ENCODE data around the gene ARL8A.

Gene ARL8A

GRCh38 chr1:202107321-202107761 is 37.2 kb downstream of the ARL8A start:
- H3K27me3 Mint-ChIP-seq = no peaks in the 10 kb centered on the region
- no peaks in the 10 kb centered on the region for H3K4me1 Mint-ChIP-seq (ENCODE audit: low read depth)
- no peak overlapping the region for H3K4me3 Mint-ChIP-seq
- no peak overlapping the region for H3K27ac Mint-ChIP-seq
- H3K36me3 Mint-ChIP-seq = peaks cover 2% of the 10 kb centered on the region
- H3K9me3 Mint-ChIP-seq (ENCODE audit: low read depth) = no peaks in the 10 kb centered on the region

- Mint-ChIP-seq H3K27me3 (no peaks in the 10 kb centered on the region), H3K4me1 (ENCODE audit: low read depth) (no peaks in the 10 kb centered on the region), H3K36me3 (peaks cover 2% of the 10 kb centered on the region), H3K4me3 (no peak overlapping the region), H3K9me3 (ENCODE audit: low read depth) (no peaks in the 10 kb centered on the region), H3K27ac (no peak overlapping the region)
Measured at GRCh38 chr1:202106340-202107254, 37.9 kb downstream of the ARL8A start.

DNA sequence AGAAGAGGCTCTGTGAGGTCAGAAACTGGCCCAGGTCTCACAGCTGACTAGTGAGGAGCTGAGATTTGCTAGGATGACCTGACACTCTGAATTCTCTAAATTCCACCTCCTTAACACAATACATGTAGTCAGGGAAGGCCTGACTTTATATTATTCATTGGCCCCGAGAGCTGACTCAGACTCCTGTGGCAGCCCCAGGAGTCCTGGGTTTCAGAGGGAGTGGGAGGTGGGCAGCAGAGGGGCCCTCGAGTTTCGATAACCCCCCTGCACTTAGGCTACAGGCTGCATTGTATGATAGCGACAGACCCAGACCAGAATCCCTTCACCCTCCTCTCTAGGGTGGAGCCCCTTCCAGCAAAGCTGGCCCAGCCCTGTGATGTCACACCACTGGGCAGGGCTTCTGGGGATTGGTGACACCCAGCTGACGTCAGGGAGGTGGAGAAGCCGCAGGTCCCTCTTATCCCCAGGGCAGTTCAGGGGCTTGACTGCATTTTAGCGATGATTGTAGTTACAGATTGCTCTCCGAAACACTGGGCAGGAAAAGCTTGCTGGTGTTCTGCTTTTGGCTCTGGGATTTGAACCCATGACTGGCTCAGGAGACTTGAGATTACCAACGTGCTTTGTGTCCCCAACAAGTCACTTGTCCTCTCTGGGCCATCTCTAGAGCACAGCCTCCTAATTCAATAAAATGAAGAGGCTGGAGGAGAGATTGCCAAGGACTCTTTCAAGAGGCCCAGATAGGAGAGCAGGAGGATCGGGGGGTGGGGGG is 38.8 kb downstream of the ARL8A start:
- Mint-ChIP-seq H3K4me3 (no peak overlapping the region), H3K4me1 (ENCODE audit: low read depth) (no peaks in the 10 kb centered on the region), H3K27ac (no peak overlapping the region), H3K36me3 (peaks cover 2% of the 10 kb centered on the region), H3K9me3 (ENCODE audit: low read depth) (no peaks in the 10 kb centered on the region), H3K27me3 (no peaks in the 10 kb centered on the region)

DNA sequence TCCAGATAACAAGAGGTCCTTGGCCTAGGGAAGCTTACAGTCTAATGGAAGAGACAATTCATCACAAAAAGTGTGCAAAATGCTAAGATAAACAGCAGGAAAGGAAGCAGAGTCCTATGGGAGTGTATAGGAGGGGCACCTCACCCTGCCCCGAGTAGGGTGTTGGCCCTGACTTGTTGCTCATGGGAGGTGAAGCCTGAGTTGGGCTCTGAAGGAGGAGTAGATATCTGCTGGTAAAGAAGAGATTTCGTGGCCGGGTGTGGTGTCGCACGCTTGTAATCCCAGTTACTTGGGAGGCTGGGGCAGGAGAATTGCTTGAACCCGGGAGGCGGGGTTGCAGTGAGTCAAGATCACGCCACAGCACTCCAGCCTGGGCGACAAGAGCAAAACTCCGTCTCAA is 40.5 kb downstream of the ARL8A start:
- Mint-ChIP-seq H3K36me3 (peaks cover 2% of the 10 kb centered on the region), H3K4me3 (no peak overlapping the region), H3K4me1 (ENCODE audit: low read depth) (no peaks in the 10 kb centered on the region), H3K27ac (no peak overlapping the region), H3K9me3 (ENCODE audit: low read depth) (no peaks in the 10 kb centered on the region), H3K27me3 (no peaks in the 10 kb centered on the region)

- H3K36me3 Mint-ChIP-seq = peaks cover 2% of the 10 kb centered on the region
- no peaks in the 10 kb centered on the region for H3K9me3 Mint-ChIP-seq (ENCODE audit: low read depth)
- H3K27ac Mint-ChIP-seq = no peak overlapping the region
- no peaks in the 10 kb centered on the region for H3K27me3 Mint-ChIP-seq
- no peak overlapping the region for H3K4me3 Mint-ChIP-seq
- H3K4me1 Mint-ChIP-seq (ENCODE audit: low read depth) = no peaks in the 10 kb centered on the region
Measured at GRCh38 chr1:202101184-202101583, 43.4 kb downstream of the ARL8A start.

DNA sequence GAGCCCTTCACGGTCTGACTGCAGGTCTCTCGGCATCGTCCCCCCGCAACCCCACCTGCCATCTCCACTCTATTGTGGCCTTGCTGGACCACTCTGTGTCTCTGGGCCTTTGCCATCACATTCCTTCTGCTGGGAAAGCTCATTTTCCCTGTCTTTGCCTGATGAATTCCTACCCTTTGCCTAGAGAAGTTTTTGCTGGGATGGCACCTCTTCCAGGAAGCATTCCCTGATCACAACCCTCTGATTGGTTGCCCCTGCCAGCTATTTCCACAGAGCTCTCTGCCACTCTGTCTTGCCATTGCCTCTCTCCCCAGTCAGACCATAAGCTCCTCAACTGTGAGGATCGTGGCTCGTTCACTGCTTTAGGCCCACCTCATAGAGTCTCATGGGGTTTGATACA is 50.7 kb downstream of the ARL8A start:
- no peaks in the 10 kb centered on the region for H3K4me1 Mint-ChIP-seq (ENCODE audit: low read depth)
- H3K27ac Mint-ChIP-seq = no peak overlapping the region
- no peaks in the 10 kb centered on the region for H3K9me3 Mint-ChIP-seq (ENCODE audit: low read depth)
- H3K4me3 Mint-ChIP-seq = no peak overlapping the region
- no peaks in the 10 kb centered on the region for H3K36me3 Mint-ChIP-seq
- H3K27me3 Mint-ChIP-seq = peaks cover 5% of the 10 kb centered on the region

DNA sequence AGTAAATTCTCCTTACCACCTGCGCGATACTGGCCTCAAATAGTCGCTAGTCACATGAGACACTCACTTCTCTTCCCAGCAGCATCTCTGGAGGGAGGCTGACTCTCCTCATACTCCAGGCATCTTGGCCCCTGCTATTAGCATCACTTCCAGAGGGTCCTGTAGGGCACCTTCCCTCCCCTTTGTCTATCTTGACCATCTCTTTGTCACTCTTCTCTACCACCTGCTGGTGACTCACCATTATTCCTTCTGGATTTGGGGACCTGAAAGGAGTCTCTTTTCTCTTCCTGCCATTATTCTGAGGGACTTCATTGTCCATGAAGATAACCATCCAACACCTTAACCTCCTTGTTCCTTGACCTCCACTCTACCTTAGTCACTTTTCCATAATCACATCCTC is 53.5 kb downstream of the ARL8A start:
- Mint-ChIP-seq H3K4me3 (no peak overlapping the region), H3K27me3 (peaks cover 5% of the 10 kb centered on the region), H3K36me3 (no peaks in the 10 kb centered on the region), H3K27ac (no peak overlapping the region), H3K9me3 (ENCODE audit: low read depth) (no peaks in the 10 kb centered on the region), H3K4me1 (ENCODE audit: low read depth) (no peaks in the 10 kb centered on the region)

DNA sequence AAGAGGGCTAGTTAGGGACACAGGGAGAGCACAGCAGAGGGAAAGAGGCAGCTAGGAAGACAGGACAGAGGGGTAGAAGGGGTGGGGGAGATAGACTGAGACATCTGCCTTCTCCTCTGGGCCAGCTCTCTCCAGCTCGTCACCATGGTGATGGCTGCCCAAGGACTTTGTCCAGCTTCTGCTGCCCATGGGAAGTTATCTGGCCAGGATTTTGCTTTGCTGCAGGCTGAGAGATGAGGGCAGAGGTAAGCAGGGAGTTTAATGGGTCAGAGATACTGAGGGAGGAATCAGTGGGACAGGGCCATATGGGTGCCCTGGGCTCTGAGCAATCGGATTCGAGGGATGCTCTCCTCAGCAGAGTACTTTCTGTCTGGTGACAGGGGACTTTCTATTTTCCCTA is 56.3 kb downstream of the ARL8A start:
- H3K27me3 Mint-ChIP-seq = peaks cover 5% of the 10 kb centered on the region
- no peak overlapping the region for H3K4me3 Mint-ChIP-seq
- H3K4me1 Mint-ChIP-seq (ENCODE audit: low read depth) = no peaks in the 10 kb centered on the region
- no peaks in the 10 kb centered on the region for H3K36me3 Mint-ChIP-seq
- H3K9me3 Mint-ChIP-seq (ENCODE audit: low read depth) = no peaks in the 10 kb centered on the region
- H3K27ac Mint-ChIP-seq = no peak overlapping the region

DNA sequence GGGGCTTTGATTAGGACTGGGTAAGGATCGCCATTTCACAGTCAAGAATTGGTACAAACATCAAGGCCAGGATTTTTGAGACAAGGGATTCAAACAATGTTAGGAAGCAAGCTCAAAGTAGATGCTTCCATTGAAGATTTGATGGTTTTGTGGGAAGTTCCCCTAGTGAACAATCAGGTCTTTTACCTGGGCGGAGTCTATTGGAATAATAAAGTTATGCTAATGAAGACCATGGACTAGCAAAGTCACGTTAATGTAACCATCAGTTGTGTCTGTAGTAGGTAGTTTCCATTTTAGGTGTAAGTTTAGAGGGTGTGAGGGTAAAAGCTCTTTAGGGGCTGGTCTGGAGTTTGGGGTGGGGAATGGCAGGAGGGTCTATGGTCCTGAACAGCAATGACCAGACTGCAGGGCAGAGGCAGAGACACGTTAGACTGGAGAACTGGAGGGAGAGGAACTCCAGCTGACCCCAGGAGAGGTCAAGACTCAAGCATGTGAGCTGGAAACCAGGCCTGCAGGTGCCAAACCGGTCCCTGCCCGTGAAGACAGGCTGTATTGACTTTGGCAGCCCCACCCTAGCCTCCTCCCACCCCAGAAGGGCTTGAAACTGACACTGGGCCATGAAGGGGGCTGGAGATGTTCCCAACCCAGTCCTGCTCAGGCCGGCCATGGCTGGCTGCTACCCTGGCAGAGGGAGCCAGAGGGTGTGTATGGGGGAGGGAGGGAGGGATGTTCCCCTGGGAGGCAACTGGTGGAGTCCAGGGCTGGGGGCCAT is 57.8 kb downstream of the ARL8A start:
- H3K9me3 Mint-ChIP-seq (ENCODE audit: low read depth) = no peaks in the 10 kb centered on the region
- no peak overlapping the region for H3K4me3 Mint-ChIP-seq
- H3K27me3 Mint-ChIP-seq = peaks cover 2% of the 10 kb centered on the region
- H3K27ac Mint-ChIP-seq = no peak overlapping the region
- H3K36me3 Mint-ChIP-seq = no peaks in the 10 kb centered on the region
- no peaks in the 10 kb centered on the region for H3K4me1 Mint-ChIP-seq (ENCODE audit: low read depth)

DNA sequence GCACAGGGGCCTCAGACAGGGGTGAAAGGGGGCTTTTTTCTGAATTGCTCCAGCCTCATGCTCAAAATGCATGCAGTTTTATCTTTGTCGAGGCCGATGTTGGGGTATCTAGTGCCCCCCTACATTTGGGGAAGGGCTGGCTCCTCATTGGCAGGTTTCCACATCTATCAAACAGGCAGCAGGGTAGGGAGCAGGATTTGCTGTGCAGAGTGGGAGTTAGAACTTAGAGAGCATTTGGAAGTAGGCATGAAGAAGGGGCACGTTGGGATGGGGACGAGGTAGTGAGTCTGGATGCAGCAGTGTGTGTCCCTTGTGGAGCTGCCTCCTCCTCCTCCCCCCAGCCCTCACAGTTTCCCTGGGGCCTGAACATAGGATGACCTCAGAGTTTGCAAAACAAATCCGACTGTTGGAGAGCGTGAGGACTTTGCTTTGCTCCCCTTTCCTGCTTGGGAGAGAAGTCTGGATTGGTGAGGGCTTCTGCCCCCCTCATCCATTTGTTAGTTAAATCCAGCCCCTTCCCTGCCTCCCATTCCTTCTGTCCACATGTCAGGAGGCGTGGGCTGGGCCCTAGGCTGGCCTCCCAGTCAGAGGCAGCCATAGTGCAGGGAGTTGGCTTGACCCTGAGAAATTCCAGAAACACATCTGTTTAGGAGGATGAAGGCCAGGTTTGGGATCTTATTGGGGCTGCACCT is 58.7 kb downstream of the ARL8A start:
- H3K27ac Mint-ChIP-seq = no peak overlapping the region
- no peaks in the 10 kb centered on the region for H3K9me3 Mint-ChIP-seq (ENCODE audit: low read depth)
- H3K36me3 Mint-ChIP-seq = no peaks in the 10 kb centered on the region
- H3K27me3 Mint-ChIP-seq = peaks cover under 1% of the 10 kb centered on the region
- no peak overlapping the region for H3K4me3 Mint-ChIP-seq
- H3K4me1 Mint-ChIP-seq (ENCODE audit: low read depth) = no peaks in the 10 kb centered on the region

- H3K4me3 Mint-ChIP-seq = no peak overlapping the region
- no peaks in the 10 kb centered on the region for H3K9me3 Mint-ChIP-seq (ENCODE audit: low read depth)
- H3K27me3 Mint-ChIP-seq = no peaks in the 10 kb centered on the region
- no peaks in the 10 kb centered on the region for H3K4me1 Mint-ChIP-seq (ENCODE audit: low read depth)
- H3K36me3 Mint-ChIP-seq = no peaks in the 10 kb centered on the region
- H3K27ac Mint-ChIP-seq = no peak overlapping the region
Measured at GRCh38 chr1:202084791-202085681, 59.5 kb downstream of the ARL8A start.
